Activated T-helper 1 cell treated with anti-CD3 and anti-CD28 coated beads, Interleukin-12 subunit alpha, Interleukin-12 subunit beta, Interleukin-2, Interleukin-4 antibody, amounts not matched to agents 30 ng/mL and 10 ng/mL and 1 ng/mL, durations not matched to agents 14 hours and 24 hours and 36 hours (primary cell): ENCODE data around the gene AFF3. TPM values are rescaled to one million over a fixed set of nuclear protein-coding genes. Genes with fewer than 3 reads are reported as not detected.

Experiments used
- DNase-seq: peaks from one replicate; pipeline ENCODE4 v3.0.0; 2021; ENCODE audit warnings: low spot score
- H3K27ac Mint-ChIP-seq: one replicate; pipeline ENCODE4 v1.8.0; 2021; ENCODE audit warnings: mild to moderate bottlenecking, mixed read lengths
- H3K27me3 Mint-ChIP-seq: one replicate; pipeline ENCODE4 v1.8.0; 2022; ENCODE audit warnings: mild to moderate bottlenecking, moderate library complexity, mixed read lengths; ENCODE audit not compliant: insufficient read depth
- H3K36me3 Mint-ChIP-seq: one replicate; pipeline ENCODE4 v1.8.0; 2021; ENCODE audit warnings: low read depth, mixed read lengths
- H3K4me1 Mint-ChIP-seq: one replicate; pipeline ENCODE4 v1.8.0; 2021; ENCODE audit warnings: low read depth, mixed read lengths
- H3K4me3 Mint-ChIP-seq: one replicate; pipeline ENCODE4 v1.8.0; 2021; ENCODE audit warnings: mild to moderate bottlenecking, moderate library complexity, mixed read lengths
- H3K9me3 Mint-ChIP-seq: one replicate; pipeline ENCODE4 v1.8.0; 2021; ENCODE audit warnings: mixed read lengths
- intact Hi-C: fragments of 100-400 bp; cut with micrococcal nuclease; formaldehyde crosslinking; loops from one replicate; pipeline ENCODE4 v1.15.1; 2024
- total RNA-seq: library from RNA; stranded (reverse); gene quantifications from 2 replicates; pipeline ENCODE4 v1.2.3, GENCODE V29; 2022

Gene AFF3
- total RNA-seq, 1 donor from 2014 or later: 2.4 TPM

DNA sequence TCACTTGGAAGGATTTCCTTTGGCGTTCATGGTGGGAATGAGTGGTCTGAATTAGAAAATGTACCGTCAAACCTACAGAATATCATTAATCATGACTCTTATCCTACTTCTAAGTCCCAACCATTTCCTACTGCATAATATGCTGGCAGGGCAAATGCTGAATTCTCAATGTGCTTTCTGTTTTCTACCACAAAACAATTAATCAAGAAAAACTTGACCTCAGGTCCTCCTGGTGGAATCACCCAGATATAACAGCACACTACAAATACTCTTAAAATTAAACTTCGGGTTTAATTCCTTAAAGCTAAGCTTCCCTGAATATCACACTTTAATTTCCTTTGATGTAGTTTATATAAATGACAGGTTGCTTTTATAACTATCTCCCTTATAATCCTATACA lies 301.6 kb downstream of the AFF3 start:
- Mint-ChIP-seq H3K36me3 (no peaks in the 10 kb centered on the region), H3K27me3 (peaks cover 3% of the 10 kb centered on the region), H3K4me1 (no peaks in the 10 kb centered on the region), H3K27ac (no peak overlapping the region), H3K9me3 (no peaks in the 10 kb centered on the region), H3K4me3 (no peak overlapping the region)
- no peak for DNase-seq
- intact Hi-C loops: no loop called here

DNA sequence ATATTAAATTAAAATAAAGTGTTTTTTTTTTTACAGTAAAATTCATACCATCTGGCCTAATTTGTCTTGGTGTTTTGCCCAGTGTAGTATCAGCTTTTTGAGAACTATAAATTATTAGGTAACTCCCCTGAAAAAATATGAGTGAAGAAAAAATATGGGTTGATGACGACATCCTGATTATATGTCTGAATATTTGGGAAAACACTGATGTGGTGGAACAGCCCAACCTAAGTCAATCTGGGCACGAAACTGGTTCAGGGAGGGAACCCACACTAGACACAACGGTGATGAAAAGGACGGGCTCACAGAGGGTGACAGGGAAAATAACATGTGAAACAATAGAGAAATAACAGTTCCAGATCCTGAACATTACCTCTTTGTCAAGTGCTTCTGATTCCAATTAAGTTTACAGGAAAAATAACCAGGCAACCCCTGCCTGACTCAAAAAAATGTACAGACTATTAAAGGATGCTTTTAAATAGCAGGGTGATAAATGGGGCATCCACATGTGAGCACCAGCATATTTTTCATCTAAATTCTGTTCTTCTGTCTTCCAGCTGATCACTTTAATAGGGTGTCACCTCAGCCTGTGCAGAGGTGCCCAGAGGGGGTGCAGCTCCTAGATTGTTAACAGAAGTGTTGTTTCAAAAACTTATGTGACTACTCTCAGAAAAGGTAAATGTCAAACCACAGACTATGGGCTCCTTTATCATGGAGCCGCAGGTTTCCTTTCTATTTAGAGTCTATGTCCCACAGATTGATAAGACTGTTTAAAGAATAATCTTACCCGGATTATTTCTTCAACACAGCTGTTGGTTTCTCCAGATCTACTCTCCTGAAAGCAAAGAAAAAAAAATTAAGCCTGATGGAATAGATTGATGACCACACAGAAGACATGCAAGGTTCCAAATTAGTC lies 305.4 kb downstream of the AFF3 start:
- Mint-ChIP-seq H3K36me3 (no peaks in the 10 kb centered on the region), H3K4me3 (no peak overlapping the region), H3K27me3 (peaks cover 3% of the 10 kb centered on the region), H3K4me1 (no peaks in the 10 kb centered on the region), H3K27ac (no peak overlapping the region), H3K9me3 (no peaks in the 10 kb centered on the region)
- intact Hi-C loops: no loop called here
- DNase-seq: no peak

- Mint-ChIP-seq H3K9me3 (no peaks in the 10 kb centered on the region), H3K27me3 (no peaks in the 10 kb centered on the region), H3K36me3 (no peaks in the 10 kb centered on the region), H3K27ac (no peak overlapping the region), H3K4me1 (no peaks in the 10 kb centered on the region), H3K4me3 (no peak overlapping the region)
- no peak for DNase-seq
- intact Hi-C loops: no loop called here
Measured at GRCh38 chr2:99834426-99834825, 308.0 kb downstream of the AFF3 start.

- Mint-ChIP-seq H3K27me3 (no peaks in the 10 kb centered on the region), H3K4me3 (no peak overlapping the region), H3K9me3 (no peaks in the 10 kb centered on the region), H3K36me3 (no peaks in the 10 kb centered on the region), H3K27ac (no peak overlapping the region), H3K4me1 (no peaks in the 10 kb centered on the region)
- DNase-seq: no peak
- intact Hi-C loops: no loop called here
Measured at GRCh38 chr2:99833586-99834201, 308.7 kb downstream of the AFF3 start.

- H3K27ac Mint-ChIP-seq: no peak overlapping the region
- intact Hi-C loops: no loop called here
Measured at GRCh38 chr2:99832926-99833325, 309.5 kb downstream of the AFF3 start.

DNA sequence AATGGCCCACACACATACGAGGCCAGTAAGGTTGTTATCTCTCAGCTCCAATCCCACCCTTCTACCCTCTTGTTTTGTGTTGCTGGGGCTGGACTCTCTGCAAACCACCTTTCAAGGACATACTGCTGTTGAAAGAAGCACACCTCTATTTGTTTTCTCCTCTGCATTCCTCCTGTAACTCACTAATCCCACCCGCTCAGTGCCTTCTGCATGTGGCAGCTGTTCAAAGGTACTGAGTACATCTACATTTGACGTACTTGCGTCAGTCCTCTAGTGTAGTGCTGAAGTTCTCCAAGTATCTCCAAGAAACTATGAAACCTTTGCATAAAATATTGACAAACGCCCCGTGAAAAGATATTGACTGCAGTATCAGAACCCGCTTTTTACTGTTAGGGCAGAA lies 310.6 kb downstream of the AFF3 start:
- Mint-ChIP-seq H3K27ac (no peak overlapping the region), H3K4me1 (peaks cover 7% of the 10 kb centered on the region), H3K36me3 (no peaks in the 10 kb centered on the region), H3K9me3 (no peaks in the 10 kb centered on the region), H3K4me3 (no peak overlapping the region), H3K27me3 (no peaks in the 10 kb centered on the region)
- DNase-seq: no peak
- intact Hi-C loops: no loop called here

More at GRCh38 chr2:99832926-99833325, 309.5 kb downstream of the AFF3 start:
- H3K36me3 Mint-ChIP-seq: no peaks in the 10 kb centered on the region
- H3K27me3 Mint-ChIP-seq: no peaks in the 10 kb centered on the region
- no peaks in the 10 kb centered on the region for H3K9me3 Mint-ChIP-seq
- H3K4me1 Mint-ChIP-seq: no peaks in the 10 kb centered on the region
- H3K4me3 Mint-ChIP-seq: no peak overlapping the region
- DNase-seq: no peak

DNA sequence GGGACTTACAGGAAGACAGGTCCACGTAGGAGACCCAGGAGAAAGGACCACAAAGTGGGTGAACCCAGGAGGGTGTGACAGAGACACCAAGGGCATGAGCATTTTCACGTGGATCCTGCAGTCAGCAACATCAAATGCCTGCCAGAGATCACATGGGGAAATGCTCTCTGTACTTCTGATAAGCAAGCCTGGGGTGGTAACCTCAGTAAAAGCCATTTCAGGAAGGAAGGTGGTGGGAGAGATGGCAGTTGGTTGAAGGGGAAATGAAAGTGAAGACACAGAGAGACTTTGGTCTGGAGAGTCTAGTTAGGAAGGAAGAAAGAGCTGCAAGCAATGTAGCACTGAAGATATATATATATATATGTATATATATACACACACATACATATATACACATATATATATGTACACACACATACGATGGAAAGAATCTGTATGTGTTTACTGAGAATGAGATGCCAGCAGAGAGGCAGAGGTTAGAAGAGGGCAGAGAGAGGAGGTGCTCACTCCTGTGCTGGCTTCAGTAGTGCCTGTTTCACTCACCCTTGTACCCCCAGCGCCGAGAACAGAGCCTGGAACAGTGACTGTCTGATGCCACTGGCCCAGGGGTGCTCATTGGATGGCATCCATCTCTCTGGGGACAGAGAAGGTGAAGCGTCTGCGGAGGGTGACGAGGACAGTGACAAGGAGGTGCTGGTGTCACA lies 314.9 kb downstream of the AFF3 start:
- H3K4me1 Mint-ChIP-seq: peaks cover 8% of the 10 kb centered on the region
- H3K36me3 Mint-ChIP-seq: no peaks in the 10 kb centered on the region
- H3K27me3 Mint-ChIP-seq: no peaks in the 10 kb centered on the region
- no peak overlapping the region for H3K4me3 Mint-ChIP-seq
- intact Hi-C loops: no loop called here
- no peak overlapping the region for H3K27ac Mint-ChIP-seq
- DNase-seq: no peak
- no peaks in the 10 kb centered on the region for H3K9me3 Mint-ChIP-seq

- H3K27me3 Mint-ChIP-seq: no peaks in the 10 kb centered on the region
- no peak overlapping the region for H3K27ac Mint-ChIP-seq
- H3K4me3 Mint-ChIP-seq: no peak overlapping the region
- DNase-seq: no peak
- H3K9me3 Mint-ChIP-seq: no peaks in the 10 kb centered on the region
- H3K4me1 Mint-ChIP-seq: peaks cover 8% of the 10 kb centered on the region
- no peaks in the 10 kb centered on the region for H3K36me3 Mint-ChIP-seq
- intact Hi-C loops: no loop called here
Measured at GRCh38 chr2:99825630-99826029, 316.8 kb downstream of the AFF3 start.

DNA sequence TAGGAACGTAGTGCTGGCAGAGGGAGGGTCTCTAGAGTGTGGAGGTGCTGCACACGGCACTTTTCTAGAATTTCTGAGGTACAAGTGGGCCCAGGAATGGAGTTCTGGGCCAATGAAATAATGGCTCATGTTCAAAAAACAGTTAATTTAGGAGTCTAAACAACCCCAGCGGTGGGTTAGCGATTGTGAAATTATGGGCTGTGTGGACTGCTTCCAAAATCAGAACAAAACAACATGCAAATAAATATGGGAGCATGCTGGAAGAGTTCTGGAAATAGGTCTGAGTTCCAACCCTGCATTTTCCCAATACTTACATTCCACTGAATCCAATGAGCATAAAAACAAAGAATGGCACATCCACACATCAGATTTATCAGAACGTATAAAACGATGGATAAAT lies 317.6 kb downstream of the AFF3 start:
- H3K4me3 Mint-ChIP-seq: no peak overlapping the region
- no peak for DNase-seq
- intact Hi-C loops: loop anchor here (5.0 kb wide), 1 partner anchor 267 kb away; no protein-coding TSS in a partner anchor

DNA sequence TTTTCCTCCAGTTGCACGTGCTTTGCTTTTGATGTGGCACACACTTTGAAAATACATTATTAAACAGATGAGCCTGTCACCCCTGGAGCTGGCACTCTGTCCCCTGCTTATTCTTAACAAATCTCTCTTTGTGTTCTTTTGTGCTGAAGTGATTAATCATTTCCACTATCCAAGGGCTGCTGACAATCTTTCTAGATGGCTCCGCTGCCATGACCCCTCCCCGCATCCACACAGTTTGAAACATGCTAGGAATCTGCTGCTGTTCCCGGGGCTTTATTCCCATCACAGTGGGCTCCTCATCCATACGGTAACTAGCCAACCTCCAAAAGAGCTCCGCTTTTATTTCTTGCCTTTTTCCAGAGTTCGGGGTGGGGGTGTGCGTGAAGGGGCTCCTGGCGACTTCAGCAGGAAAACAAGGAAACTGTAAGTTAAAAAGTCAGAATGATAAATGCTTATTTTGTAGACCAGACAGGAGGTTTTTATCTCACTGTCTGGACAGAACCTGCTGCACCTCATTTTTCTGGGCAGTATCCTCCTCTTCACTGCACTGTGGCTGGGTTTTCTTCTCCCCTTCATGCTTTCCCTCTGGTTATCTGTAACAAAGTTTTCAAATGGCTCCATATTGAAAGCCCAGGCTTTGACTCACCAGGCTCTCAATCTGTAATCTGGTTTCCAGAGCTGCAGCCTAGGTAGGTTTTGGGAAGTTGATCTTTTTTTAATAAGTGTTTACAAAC lies 319.7 kb downstream of the AFF3 start:
- Mint-ChIP-seq H3K27me3 (no peaks in the 10 kb centered on the region), H3K27ac (no peak overlapping the region), H3K9me3 (no peaks in the 10 kb centered on the region), H3K4me1 (peaks cover 8% of the 10 kb centered on the region), H3K4me3 (no peak overlapping the region), H3K36me3 (no peaks in the 10 kb centered on the region)
- no peak for DNase-seq
- intact Hi-C loops: loop anchor here (5.0 kb wide), 1 partner anchor 265 kb away; no protein-coding TSS in a partner anchor

More for the DNA sequence above, 317.6 kb downstream of the AFF3 start:
- no peaks in the 10 kb centered on the region for H3K27me3 Mint-ChIP-seq
- H3K4me1 Mint-ChIP-seq: peaks cover 8% of the 10 kb centered on the region
- H3K27ac Mint-ChIP-seq: no peak overlapping the region
- no peaks in the 10 kb centered on the region for H3K36me3 Mint-ChIP-seq
- H3K9me3 Mint-ChIP-seq: no peaks in the 10 kb centered on the region

GRCh38 chr2:99821984-99822383 lies 320.4 kb downstream of the AFF3 start:
- no peak for DNase-seq
- H3K36me3 Mint-ChIP-seq: no peaks in the 10 kb centered on the region
- no peaks in the 10 kb centered on the region for H3K9me3 Mint-ChIP-seq
- intact Hi-C loops: loop anchor here (5.0 kb wide), 1 partner anchor 265 kb away; no protein-coding TSS in a partner anchor
- no peak overlapping the region for H3K4me3 Mint-ChIP-seq
- H3K4me1 Mint-ChIP-seq: peaks cover 3% of the 10 kb centered on the region
- no peak overlapping the region for H3K27ac Mint-ChIP-seq
- H3K27me3 Mint-ChIP-seq: no peaks in the 10 kb centered on the region

DNA sequence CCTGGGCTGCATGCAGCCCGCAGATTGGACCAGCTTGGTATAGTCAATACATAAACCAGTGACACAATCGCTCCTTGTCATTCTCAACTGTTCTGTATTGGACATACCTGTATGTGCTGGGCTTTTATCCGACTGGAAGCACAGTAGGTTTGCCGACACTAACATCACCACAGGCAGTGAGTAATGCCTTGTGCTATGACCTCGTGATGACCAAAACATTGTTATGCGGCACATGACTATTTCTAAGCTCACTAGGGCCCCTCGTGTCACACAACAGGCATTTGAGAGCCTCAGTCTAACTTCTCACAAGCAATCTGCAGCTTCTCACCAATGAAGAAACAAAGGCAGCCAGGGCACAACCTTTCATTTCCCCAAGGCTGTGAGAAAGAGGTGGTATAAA lies 320.8 kb downstream of the AFF3 start:
- Mint-ChIP-seq H3K9me3 (no peaks in the 10 kb centered on the region), H3K4me1 (no peaks in the 10 kb centered on the region), H3K27ac (no peak overlapping the region), H3K27me3 (peaks cover 4% of the 10 kb centered on the region), H3K4me3 (no peak overlapping the region), H3K36me3 (no peaks in the 10 kb centered on the region)
- DNase-seq: no peak
- intact Hi-C loops: loop anchor here (5.0 kb wide), 1 partner anchor 264 kb away; no protein-coding TSS in a partner anchor
